DND-41 (cell line): ENCODE measurements around the gene SEMA3D.

ENCODE experiments used
- EZH2 ChIP-seq: IDR thresholded peaks from 3 replicates; pipeline ENCODE4 v1.6.1; 2012; ENCODE audit warnings: borderline replicate concordance, low read depth, mild to moderate bottlenecking, moderate library complexity, low read length, inconsistent platforms; ENCODE audit not compliant: severe bottlenecking
- TF ChIP-seq, protein P1 (sequence below): IDR thresholded peaks from 2 replicates; pipeline ENCODE4 v1.5.1; 2012; ENCODE audit warnings: borderline replicate concordance, low read length, moderate library complexity, mild to moderate bottlenecking; ENCODE audit not compliant: poor library complexity, severe bottlenecking; ENCODE audit errors: extremely low read depth

- TF ChIP-seq, protein P1, sequence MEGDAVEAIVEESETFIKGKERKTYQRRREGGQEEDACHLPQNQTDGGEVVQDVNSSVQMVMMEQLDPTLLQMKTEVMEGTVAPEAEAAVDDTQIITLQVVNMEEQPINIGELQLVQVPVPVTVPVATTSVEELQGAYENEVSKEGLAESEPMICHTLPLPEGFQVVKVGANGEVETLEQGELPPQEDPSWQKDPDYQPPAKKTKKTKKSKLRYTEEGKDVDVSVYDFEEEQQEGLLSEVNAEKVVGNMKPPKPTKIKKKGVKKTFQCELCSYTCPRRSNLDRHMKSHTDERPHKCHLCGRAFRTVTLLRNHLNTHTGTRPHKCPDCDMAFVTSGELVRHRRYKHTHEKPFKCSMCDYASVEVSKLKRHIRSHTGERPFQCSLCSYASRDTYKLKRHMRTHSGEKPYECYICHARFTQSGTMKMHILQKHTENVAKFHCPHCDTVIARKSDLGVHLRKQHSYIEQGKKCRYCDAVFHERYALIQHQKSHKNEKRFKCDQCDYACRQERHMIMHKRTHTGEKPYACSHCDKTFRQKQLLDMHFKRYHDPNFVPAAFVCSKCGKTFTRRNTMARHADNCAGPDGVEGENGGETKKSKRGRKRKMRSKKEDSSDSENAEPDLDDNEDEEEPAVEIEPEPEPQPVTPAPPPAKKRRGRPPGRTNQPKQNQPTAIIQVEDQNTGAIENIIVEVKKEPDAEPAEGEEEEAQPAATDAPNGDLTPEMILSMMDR: no peak
- no peak for TF ChIP-seq EZH2
These were observed 120.9 kb downstream of the SEMA3D start for GRCh38 chr7:85065888-85066485.
